ENCODE measurements around the gene PSTPIP2. TPM values are rescaled to one million over a fixed set of nuclear protein-coding genes. Genes with fewer than 3 reads are reported as not detected.

Gene PSTPIP2
- total and polyA plus RNA-seq, 2 donors (not counting 3 experiments of a cell fraction or from before 2014, with no cell fraction given): 1.6 to 4.9 TPM

DNA sequence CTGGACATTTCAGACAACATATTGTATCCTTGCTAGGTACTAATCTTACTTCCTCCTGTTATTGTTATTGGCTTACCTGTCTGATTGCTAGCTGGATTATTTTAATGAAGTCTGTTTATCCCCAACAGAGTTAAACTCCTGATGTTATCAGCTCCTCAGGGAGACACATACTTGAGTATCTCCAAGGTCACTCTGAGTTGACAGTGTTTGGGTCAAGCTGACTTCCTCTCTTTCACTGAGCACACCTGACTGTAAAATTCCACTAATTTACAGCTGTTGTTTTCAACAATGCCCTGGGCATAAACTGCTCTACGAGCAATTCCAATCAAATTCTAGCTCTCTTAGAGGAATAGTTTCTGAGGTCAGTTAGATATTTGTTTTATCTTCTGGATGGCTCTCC lies 41.7 kb upstream of the PSTPIP2 start:
- DNase-seq (ENCODE audit: low read depth, low spot score) (peak; percentile 6), FAIRE-seq (no peak)
- Histone ChIP-seq H3K9ac (replicated peaks; ENCODE audit: extremely low read depth, insufficient read depth, low read length) (no peak overlapping the region), H3K79me2 (ENCODE audit: control insufficient read depth, insufficient read depth, low read length) (peaks cover 3% of the 10 kb centered on the region), H3K4me3 (replicated peaks in 1 of 3; ENCODE audit: insufficient read depth in 1 of 3, low read depth in 1 of 3, low read length in 3 of 3) (no peak overlapping the region), H3K9me3 (replicated peaks; ENCODE audit: control insufficient read depth, insufficient read depth, low read length) (no peaks in the 10 kb centered on the region), H2AFZ (ENCODE audit: low read depth, low read length) (no peak overlapping the region), H3K9me1 (replicated peaks; ENCODE audit: control insufficient read depth, extremely low read depth, insufficient read depth, low read length) (no peaks in the 10 kb centered on the region), H3K27ac (ENCODE audit: insufficient read depth, low read depth, low read length) (no peak overlapping the region), H3K36me3 (ENCODE audit: control insufficient read depth in 2 of 2, extremely low read depth in 1 of 2, insufficient read depth in 2 of 2, low read length in 2 of 2) (peaks cover 0 to 8% of the 10 kb centered on the region in 2 experiments), H3K4me1 (ENCODE audit: control insufficient read depth, extremely low read depth, insufficient read depth, low read length) (no peaks in the 10 kb centered on the region), H3K4me2 (ENCODE audit: insufficient read depth, low read length) (no peak overlapping the region), H3K27me3 (ENCODE audit: control insufficient read depth in 2 of 2, insufficient read depth in 2 of 2, low read length in 2 of 2) (no peaks in the 10 kb centered on the region), H4K20me1 (replicated peaks; ENCODE audit: control insufficient read depth, extremely low read depth, insufficient read depth, low read length) (no peaks in the 10 kb centered on the region)
- dilution Hi-C loops (cut with MboI; ENCODE audit: extremely low pct_ligation_motif_present, low sequenced_read_pairs) (no loop called here), intact Hi-C loops (cut with micrococcal nuclease) (no loop called here)
- no TSS peak for BruUV-seq (replicated peaks)
- POLR2A ChIA-PET: no interaction called here
- TF ChIP-seq, protein P1, sequence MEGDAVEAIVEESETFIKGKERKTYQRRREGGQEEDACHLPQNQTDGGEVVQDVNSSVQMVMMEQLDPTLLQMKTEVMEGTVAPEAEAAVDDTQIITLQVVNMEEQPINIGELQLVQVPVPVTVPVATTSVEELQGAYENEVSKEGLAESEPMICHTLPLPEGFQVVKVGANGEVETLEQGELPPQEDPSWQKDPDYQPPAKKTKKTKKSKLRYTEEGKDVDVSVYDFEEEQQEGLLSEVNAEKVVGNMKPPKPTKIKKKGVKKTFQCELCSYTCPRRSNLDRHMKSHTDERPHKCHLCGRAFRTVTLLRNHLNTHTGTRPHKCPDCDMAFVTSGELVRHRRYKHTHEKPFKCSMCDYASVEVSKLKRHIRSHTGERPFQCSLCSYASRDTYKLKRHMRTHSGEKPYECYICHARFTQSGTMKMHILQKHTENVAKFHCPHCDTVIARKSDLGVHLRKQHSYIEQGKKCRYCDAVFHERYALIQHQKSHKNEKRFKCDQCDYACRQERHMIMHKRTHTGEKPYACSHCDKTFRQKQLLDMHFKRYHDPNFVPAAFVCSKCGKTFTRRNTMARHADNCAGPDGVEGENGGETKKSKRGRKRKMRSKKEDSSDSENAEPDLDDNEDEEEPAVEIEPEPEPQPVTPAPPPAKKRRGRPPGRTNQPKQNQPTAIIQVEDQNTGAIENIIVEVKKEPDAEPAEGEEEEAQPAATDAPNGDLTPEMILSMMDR (IDR thresholded peaks at IDR 0.05; ENCODE audit: extremely low read depth in 1 of 2, insufficient read depth in 1 of 2, low read depth in 1 of 2, low read length in 2 of 2): no peak
- TF ChIP-seq POLR2AphosphoS5 (IDR thresholded peaks at IDR 0.05; ENCODE audit: insufficient read depth, low read depth, low read length): no peak
- TF ChIP-seq MYC (IDR thresholded peaks at IDR 0.05; ENCODE audit: low read depth, low read length): no peak
- no peak for TF ChIP-seq GATA2 (IDR thresholded peaks at IDR 0.05; ENCODE audit: insufficient read depth, insufficient read length, low read depth, low read length)
- no peak for TF ChIP-seq JUN (IDR thresholded peaks at IDR 0.05; ENCODE audit: borderline replicate concordance, insufficient read depth, insufficient read length, low read depth)
- TF ChIP-seq POLR2A (IDR thresholded peaks at IDR 0.05; ENCODE audit: low read depth, low read length): no peak
- no peak for TF ChIP-seq EZH2 (IDR thresholded peaks at IDR 0.05; ENCODE audit: borderline replicate concordance, low read depth, low read length, severe bottlenecking)
- no peak for TF ChIP-seq FOS (IDR thresholded peaks at IDR 0.05; ENCODE audit: borderline replicate concordance, insufficient read depth, low read length)
- TF ChIP-seq, protein P2, sequence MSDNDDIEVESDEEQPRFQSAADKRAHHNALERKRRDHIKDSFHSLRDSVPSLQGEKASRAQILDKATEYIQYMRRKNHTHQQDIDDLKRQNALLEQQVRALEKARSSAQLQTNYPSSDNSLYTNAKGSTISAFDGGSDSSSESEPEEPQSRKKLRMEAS (IDR thresholded peaks at IDR 0.05; ENCODE audit: insufficient read depth, insufficient read length): no peak
- CTCF ChIA-PET: no interaction called here

All from endothelial cell of umbilical vein (primary cell).